K562 (cell line): ENCODE results near the gene ZBTB32. TPM values are rescaled to one million over a fixed set of nuclear protein-coding genes. Genes with fewer than 3 reads are reported as not detected.
A peak's percentile ranks its signal among the peaks of the same experiment; 100 is the strongest.

Source experiments
- ATF1 ChIP-seq, 2 experiments: fragments of 450-650 bp in 1 of 2; IDR thresholded peaks; 2 replicates each; pipeline ENCODE4 v1.6.1; 2016; ENCODE audit warnings: missing compliant biosample characterization in 1 of 2, missing genetic modification characterization in 1 of 2
- BRF2 ChIP-seq: IDR thresholded peaks from 3 replicates; pipeline ENCODE4 v1.6.1; 2011; ENCODE audit warnings: borderline replicate concordance, mild to moderate bottlenecking; ENCODE audit not compliant: insufficient read length, insufficient read depth
- ELF4 ChIP-seq: fragments of 450-650 bp; formaldehyde crosslinking; IDR thresholded peaks from 2 replicates; pipeline ENCODE4 v1.4.0; 2022; ENCODE audit warnings: missing genetic modification characterization
- ETV6 ChIP-seq, 3 experiments: fragments of 150-350 bp in 1 of 3; sonication (generic) in 1 of 3; formaldehyde crosslinking in 1 of 3; IDR thresholded peaks; 2 replicates each; pipeline versions ENCODE4 v1.6.1 to v1.8.0; 2014 to 2022; ENCODE audit warnings: borderline replicate concordance in 2 of 3, low read depth in 2 of 3, antibody characterized with exemption in 1 of 3, low read length in 1 of 3, mild to moderate bottlenecking in 1 of 3, missing genetic modification reagents in 1 of 3
- FOXP1 ChIP-seq: sonication (generic); formaldehyde crosslinking; IDR thresholded peaks from 2 replicates; pipeline ENCODE4 v1.8.0; 2022; ENCODE audit warnings: mild to moderate bottlenecking, missing genetic modification reagents
- LEF1 ChIP-seq: fragments of 450-650 bp; IDR thresholded peaks from 2 replicates; pipeline ENCODE4 v1.6.1; 2016; ENCODE audit warnings: mild to moderate bottlenecking
- NEUROD1 ChIP-seq: fragments of 150-350 bp; IDR thresholded peaks from 2 replicates; pipeline ENCODE4 v1.6.1; 2014; ENCODE audit warnings: borderline replicate concordance, low read length, low read depth; ENCODE audit not compliant: partially characterized antibody
- PRDM10 ChIP-seq: fragments of 450-650 bp; IDR thresholded peaks from 2 replicates; pipeline ENCODE4 v1.6.1; 2018; ENCODE audit not compliant: partially characterized antibody
- RBM22 ChIP-seq: fragments of 200-400 bp; formaldehyde crosslinking; IDR thresholded peaks from 2 replicates; pipeline ENCODE4 v1.6.1; 2018; ENCODE audit warnings: low read length, low read depth; ENCODE audit not compliant: poor library complexity, severe bottlenecking
- SP2 ChIP-seq: IDR thresholded peaks from 2 replicates; pipeline ENCODE4 v1.6.1; 2011; ENCODE audit warnings: mild to moderate bottlenecking, low read depth, low read length, moderate library complexity; ENCODE audit not compliant: poor library complexity, severe bottlenecking; ENCODE audit errors: extremely low read depth
- TCF7L2 ChIP-seq: fragments of 150-350 bp; IDR thresholded peaks from 2 replicates; pipeline ENCODE4 v1.6.1; 2016; ENCODE audit warnings: low read depth, mild to moderate bottlenecking, low read length, moderate library complexity
- ZBTB17 ChIP-seq: fragments of 450-650 bp; formaldehyde crosslinking; IDR thresholded peaks from 2 replicates; pipeline ENCODE4 v1.4.0; 2020; ENCODE audit warnings: mild to moderate bottlenecking
- polyA plus RNA-seq, 8 experiments: library from polyadenylated mRNA; depleted of rRNA in 4 of 8; stranded (reverse) in 5 of 8; unstranded in 3 of 8; fragments of >200 nt; fragmentation: Nextera tagmentation in 2 of 8; fragmentation: Illumina TruSeq in 1 of 8; extraction: Ambion mirVana in 2 of 8; extraction: Trizol in 1 of 8; gene quantifications; 2 replicates each; pipeline versions ENCODE4 v1.2.1 to v1.2.3, GENCODE V29; 2011 to 2014; ENCODE audit warnings: inconsistent platforms in 1 of 8, missing spikeins in 1 of 8
- total RNA-seq, 7 experiments: library from RNA; depleted of rRNA in 6 of 7; stranded (reverse); fragments of >200 nt in 6 of 7; fragmentation: Illumina TruSeq in 2 of 7; extraction: Trizol in 2 of 7; gene quantifications; 2 replicates each; pipeline versions ENCODE4 v1.2.1 to v1.2.3, GENCODE V29; 2011 to 2021; ENCODE audit warnings: low replicate concordance in 1 of 7
- TF ChIP-seq, protein P1 (sequence below), 2 experiments: fragments of 450-650 bp; IDR thresholded peaks; 2 replicates each; pipeline ENCODE4 v1.6.1; 2016
- TF ChIP-seq, protein P2 (sequence below): fragments of 150-350 bp; IDR thresholded peaks from 2 replicates; pipeline ENCODE4 v1.6.1; 2014; ENCODE audit warnings: low read depth, mild to moderate bottlenecking, low read length, borderline replicate concordance

Gene ZBTB32
- total and polyA plus RNA-seq, 9 of the 15 experiments (the other 6 are each of a cell fraction or from before 2014, with no cell fraction given), result 0.20 TPM; not detected in 8

GRCh38 chr19:35757749-35758608, 53.6 kb downstream of the ZBTB32 start, which contains the start of gene PROSER3 (continued):
- TF ChIP-seq RBM22 (peak; percentile 74), PRDM10 (peak; percentile 97), NEUROD1 (peak; percentile 100), TCF7L2 (no peak), BRF2 (no peak), ELF4 (0 out of 2 replicates have a peak, but pooled peaks have one; percentile 20), FOXP1 (CRISPR knock-in tag) (peak; percentile 79; the same call in 1 of the 2 replicates), ETV6 (IDR thresholded peaks at IDR 0.05; ENCODE audit: borderline replicate concordance in 1 of 2, low read depth in 2 of 2, low read length in 1 of 2) (0 out of 4 replicates have a peak, but pooled peaks of 1 of the 2 experiments have one; percentile 15), ETV6 (CRISPR knock-in tag; IDR thresholded peaks at IDR 0.05; ENCODE audit: borderline replicate concordance) (no peak), SP2 (peak; percentile 96), ZBTB17 (peak; percentile 57; the same call in 1 of the 2 replicates), LEF1 (peak; percentile 54), ATF1 (CRISPR knock-in tag; IDR thresholded peaks at IDR 0.05) (no peak), ATF1 (tag; IDR thresholded peaks at IDR 0.05) (peak; percentile 87)
- TF ChIP-seq, protein P1, sequence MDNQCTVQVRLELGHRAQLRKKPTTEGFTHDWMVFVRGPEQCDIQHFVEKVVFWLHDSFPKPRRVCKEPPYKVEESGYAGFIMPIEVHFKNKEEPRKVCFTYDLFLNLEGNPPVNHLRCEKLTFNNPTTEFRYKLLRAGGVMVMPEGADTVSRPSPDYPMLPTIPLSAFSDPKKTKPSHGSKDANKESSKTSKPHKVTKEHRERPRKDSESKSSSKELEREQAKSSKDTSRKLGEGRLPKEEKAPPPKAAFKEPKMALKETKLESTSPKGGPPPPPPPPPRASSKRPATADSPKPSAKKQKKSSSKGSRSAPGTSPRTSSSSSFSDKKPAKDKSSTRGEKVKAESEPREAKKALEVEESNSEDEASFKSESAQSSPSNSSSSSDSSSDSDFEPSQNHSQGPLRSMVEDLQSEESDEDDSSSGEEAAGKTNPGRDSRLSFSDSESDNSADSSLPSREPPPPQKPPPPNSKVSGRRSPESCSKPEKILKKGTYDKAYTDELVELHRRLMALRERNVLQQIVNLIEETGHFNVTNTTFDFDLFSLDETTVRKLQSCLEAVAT (IDR thresholded peaks at IDR 0.05), result peak; percentile 99
- TF ChIP-seq, protein P2, sequence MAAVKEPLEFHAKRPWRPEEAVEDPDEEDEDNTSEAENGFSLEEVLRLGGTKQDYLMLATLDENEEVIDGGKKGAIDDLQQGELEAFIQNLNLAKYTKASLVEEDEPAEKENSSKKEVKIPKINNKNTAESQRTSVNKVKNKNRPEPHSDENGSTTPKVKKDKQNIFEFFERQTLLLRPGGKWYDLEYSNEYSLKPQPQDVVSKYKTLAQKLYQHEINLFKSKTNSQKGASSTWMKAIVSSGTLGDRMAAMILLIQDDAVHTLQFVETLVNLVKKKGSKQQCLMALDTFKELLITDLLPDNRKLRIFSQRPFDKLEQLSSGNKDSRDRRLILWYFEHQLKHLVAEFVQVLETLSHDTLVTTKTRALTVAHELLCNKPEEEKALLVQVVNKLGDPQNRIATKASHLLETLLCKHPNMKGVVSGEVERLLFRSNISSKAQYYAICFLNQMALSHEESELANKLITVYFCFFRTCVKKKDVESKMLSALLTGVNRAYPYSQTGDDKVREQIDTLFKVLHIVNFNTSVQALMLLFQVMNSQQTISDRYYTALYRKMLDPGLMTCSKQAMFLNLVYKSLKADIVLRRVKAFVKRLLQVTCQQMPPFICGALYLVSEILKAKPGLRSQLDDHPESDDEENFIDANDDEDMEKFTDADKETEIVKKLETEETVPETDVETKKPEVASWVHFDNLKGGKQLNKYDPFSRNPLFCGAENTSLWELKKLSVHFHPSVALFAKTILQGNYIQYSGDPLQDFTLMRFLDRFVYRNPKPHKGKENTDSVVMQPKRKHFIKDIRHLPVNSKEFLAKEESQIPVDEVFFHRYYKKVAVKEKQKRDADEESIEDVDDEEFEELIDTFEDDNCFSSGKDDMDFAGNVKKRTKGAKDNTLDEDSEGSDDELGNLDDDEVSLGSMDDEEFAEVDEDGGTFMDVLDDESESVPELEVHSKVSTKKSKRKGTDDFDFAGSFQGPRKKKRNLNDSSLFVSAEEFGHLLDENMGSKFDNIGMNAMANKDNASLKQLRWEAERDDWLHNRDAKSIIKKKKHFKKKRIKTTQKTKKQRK, result peak; percentile 94
